Astrocyte (in vitro differentiated cells and primary cell): ENCODE measurements around the gene ZNF549.

Experiments used
- EZH2 ChIP-seq: IDR thresholded peaks from 2 replicates; pipeline ENCODE4 v1.6.1; 2012; ENCODE audit warnings: mild to moderate bottlenecking, low read length, inconsistent platforms; ENCODE audit not compliant: insufficient read depth
- TF ChIP-seq, protein P1 (sequence below): IDR thresholded peaks from 2 replicates; pipeline ENCODE4 v1.5.1; 2011; ENCODE audit warnings: low read depth, mild to moderate bottlenecking, inconsistent platforms, low read length, moderate library complexity; ENCODE audit not compliant: insufficient read depth

DNA sequence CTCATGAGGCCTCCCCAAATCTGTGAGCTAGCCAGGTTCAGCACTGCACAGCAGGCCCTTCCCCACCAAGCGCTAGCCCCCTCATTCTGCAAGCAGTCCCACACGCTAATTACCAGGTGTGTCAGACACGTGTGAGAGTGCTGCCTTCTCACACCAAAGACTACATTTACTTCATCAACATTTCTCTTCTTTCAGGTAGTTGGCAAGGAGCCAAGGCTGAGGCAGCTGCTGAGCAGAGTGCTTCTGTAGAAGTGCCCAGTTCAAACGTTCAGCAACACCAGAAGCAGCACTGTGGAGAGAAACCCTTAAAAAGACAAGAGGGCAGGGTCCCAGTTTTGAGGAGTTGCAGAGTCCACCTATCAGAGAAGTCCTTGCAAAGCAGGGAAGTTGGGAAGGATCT, 21.0 kb upstream of the ZNF549 start:
- TF ChIP-seq, protein P1, sequence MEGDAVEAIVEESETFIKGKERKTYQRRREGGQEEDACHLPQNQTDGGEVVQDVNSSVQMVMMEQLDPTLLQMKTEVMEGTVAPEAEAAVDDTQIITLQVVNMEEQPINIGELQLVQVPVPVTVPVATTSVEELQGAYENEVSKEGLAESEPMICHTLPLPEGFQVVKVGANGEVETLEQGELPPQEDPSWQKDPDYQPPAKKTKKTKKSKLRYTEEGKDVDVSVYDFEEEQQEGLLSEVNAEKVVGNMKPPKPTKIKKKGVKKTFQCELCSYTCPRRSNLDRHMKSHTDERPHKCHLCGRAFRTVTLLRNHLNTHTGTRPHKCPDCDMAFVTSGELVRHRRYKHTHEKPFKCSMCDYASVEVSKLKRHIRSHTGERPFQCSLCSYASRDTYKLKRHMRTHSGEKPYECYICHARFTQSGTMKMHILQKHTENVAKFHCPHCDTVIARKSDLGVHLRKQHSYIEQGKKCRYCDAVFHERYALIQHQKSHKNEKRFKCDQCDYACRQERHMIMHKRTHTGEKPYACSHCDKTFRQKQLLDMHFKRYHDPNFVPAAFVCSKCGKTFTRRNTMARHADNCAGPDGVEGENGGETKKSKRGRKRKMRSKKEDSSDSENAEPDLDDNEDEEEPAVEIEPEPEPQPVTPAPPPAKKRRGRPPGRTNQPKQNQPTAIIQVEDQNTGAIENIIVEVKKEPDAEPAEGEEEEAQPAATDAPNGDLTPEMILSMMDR: no peak
- TF ChIP-seq EZH2: no peak
